Liver (tissue), 3 donors: ENCODE data around the gene PFKL.

Experiments used
- CTCF ChIP-seq: fragments of 150-350 bp; IDR thresholded peaks from 2 replicates; pipeline ENCODE4 v1.5.1; 2017; ENCODE audit warnings: improper control_type of control experiment, low read depth, low read length; ENCODE audit not compliant: missing input control
- RAD21 ChIP-seq, 2 donors: IDR thresholded peaks; 2 replicates each; pipeline ENCODE4 v1.6.1; 2016; ENCODE audit warnings: antibody characterized with exemption in 2 of 2, mild to moderate bottlenecking in 2 of 2
- REST ChIP-seq: IDR thresholded peaks from 2 replicates; pipeline ENCODE4 v1.6.1; 2016; ENCODE audit warnings: antibody characterized with exemption, mild to moderate bottlenecking
- TAF1 ChIP-seq: conservative IDR thresholded peaks from 2 replicates; pipeline ENCODE4 v1.6.1; 2016; ENCODE audit warnings: antibody characterized with exemption, mild to moderate bottlenecking
- YY1 ChIP-seq: IDR thresholded peaks from 2 replicates; pipeline ENCODE4 v1.6.1; 2016; ENCODE audit warnings: antibody characterized with exemption, mild to moderate bottlenecking
- donor health status: healthy.
- donor health status: healthy.

- TF ChIP-seq CTCF: no peak
- TF ChIP-seq YY1: no peak
- TF ChIP-seq RAD21 (IDR thresholded peaks at IDR 0.05): no peak
- TF ChIP-seq TAF1: no peak
- no peak for TF ChIP-seq REST
Measured at GRCh38 chr21:44332383-44332782, 32.5 kb downstream of the PFKL start.
